ENCODE results near the gene IL20RA.
A peak's percentile ranks its signal among the peaks of the same experiment; 100 is the strongest.

GRCh38 chr6:137076277-137077068 lies 31.7 kb upstream of the IL20RA start:
- TF ChIP-seq JUND (IDR thresholded peaks at IDR 0.05; ENCODE audit: low read length) (no peak), POLR2AphosphoS5 (IDR thresholded peaks at IDR 0.05; ENCODE audit: low read depth, low read length) (no peak), CTCF (IDR thresholded peaks at IDR 0.05; ENCODE audit: control extremely low read depth in 1 of 3, insufficient read depth in 1 of 3, low read depth in 1 of 3, low read length in 3 of 3) (peak; percentile 85 to 98 (median 97)), SIX5 (IDR thresholded peaks at IDR 0.05; ENCODE audit: low read depth, low read length) (no peak), YY1 (IDR thresholded peaks at IDR 0.05; ENCODE audit: low read depth, low read length) (peak; percentile 67; the same call in 1 of the 2 replicates), RNF2 (IDR thresholded peaks at IDR 0.05; ENCODE audit: borderline replicate concordance, low read depth, low read length, missing control alignments, poor library complexity, severe bottlenecking) (no peak), CHD2 (IDR thresholded peaks at IDR 0.05; ENCODE audit: low read length) (no peak), CEBPB (IDR thresholded peaks at IDR 0.05; ENCODE audit: low read depth, low read length) (no peak)
